SU-DHL-6 (cell line): ENCODE results near the gene LKAAEAR1.

Experiments used
- EZH2phosphoT487 ChIP-seq: fragments of 200-600 bp; sonication (generic), shearing (Covaris generic); conservative IDR thresholded peaks from 2 replicates; pipeline ENCODE4 v1.6.1; 2018; ENCODE audit warnings: mild to moderate bottlenecking, antibody characterized with exemption, low read length, moderate library complexity, mixed read lengths
- TF ChIP-seq, protein P1 (sequence below): fragments of 200-600 bp; sonication (generic); IDR thresholded peaks from one replicate; pipeline ENCODE4 v1.5.1; 2017; ENCODE audit warnings: antibody characterized with exemption, mild to moderate bottlenecking, low read length, moderate library complexity; ENCODE audit not compliant: insufficient read depth, poor library complexity, severe bottlenecking

DNA sequence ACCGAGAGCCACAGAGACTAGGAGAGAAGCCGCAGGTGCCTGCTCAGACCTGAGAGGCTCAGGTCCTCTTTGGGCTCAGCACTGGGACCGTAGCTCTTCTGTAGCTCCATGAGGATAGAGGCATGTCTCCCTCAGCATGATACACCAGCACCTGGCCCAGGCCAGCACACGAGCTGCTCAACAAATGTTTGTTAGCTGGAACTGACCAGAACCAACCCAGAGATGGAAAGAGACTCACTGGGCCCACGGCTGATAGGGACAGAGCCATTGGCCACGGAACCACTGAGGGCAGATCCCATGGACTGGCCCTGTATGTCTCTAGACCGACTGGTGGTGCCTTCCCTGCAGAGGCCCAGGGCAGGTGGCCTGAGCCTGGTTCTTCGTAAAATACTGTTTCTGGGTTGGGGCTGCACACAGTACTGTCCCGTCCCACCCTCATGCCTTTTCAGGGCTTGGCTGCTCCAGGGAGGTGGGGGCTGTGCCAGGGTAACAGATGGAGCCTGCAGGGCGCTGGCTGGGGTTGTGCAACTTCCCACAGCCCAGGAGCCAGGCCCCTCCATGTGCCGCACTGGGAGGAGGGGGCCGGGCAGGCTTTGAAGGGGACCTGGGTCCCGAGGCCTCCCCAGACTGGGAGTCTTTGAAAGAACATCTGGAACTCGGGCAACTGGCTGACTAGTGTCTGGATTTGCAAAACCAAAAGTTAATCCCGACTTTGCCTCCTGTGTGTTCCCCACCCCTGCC lies 43.0 kb downstream of the LKAAEAR1 start:
- TF ChIP-seq, protein P1, sequence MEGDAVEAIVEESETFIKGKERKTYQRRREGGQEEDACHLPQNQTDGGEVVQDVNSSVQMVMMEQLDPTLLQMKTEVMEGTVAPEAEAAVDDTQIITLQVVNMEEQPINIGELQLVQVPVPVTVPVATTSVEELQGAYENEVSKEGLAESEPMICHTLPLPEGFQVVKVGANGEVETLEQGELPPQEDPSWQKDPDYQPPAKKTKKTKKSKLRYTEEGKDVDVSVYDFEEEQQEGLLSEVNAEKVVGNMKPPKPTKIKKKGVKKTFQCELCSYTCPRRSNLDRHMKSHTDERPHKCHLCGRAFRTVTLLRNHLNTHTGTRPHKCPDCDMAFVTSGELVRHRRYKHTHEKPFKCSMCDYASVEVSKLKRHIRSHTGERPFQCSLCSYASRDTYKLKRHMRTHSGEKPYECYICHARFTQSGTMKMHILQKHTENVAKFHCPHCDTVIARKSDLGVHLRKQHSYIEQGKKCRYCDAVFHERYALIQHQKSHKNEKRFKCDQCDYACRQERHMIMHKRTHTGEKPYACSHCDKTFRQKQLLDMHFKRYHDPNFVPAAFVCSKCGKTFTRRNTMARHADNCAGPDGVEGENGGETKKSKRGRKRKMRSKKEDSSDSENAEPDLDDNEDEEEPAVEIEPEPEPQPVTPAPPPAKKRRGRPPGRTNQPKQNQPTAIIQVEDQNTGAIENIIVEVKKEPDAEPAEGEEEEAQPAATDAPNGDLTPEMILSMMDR: no peak
- no peak for TF ChIP-seq EZH2phosphoT487
